Common myeloid progenitor, CD34-positive (primary cell): ENCODE measurements around the gene LDLR.

Experiments
- CTCF ChIA-PET: fragments of 350-600 bp; sonication (Branson Sonifier 250); formaldehyde crosslinking; loops from one replicate; lab custom pipeline; 2021; ENCODE audit warnings: antibody characterized with exemption; lab: Charles Lee
- POLR2A ChIA-PET: fragments of 350-600 bp; sonication (Branson Sonifier 250); formaldehyde crosslinking; loops from one replicate; lab custom pipeline; 2021; ENCODE audit warnings: antibody characterized with exemption; lab: Charles Lee
- DNase-seq, 3 donors: peaks; one replicate each; pipeline versions ENCODE4 v3.0.0 to v3.0.0-alpha.2; 2013
- H3K27ac ChIP-seq, 2 experiments: 1 replicate in 1 of 2; 2 replicates in 1 of 2; pipeline ENCODE4 v1.7.0; 2013; ENCODE audit warnings: inconsistent platforms in 2 of 2, low read length in 2 of 2, mild to moderate bottlenecking in 2 of 2, low read depth in 1 of 2, moderate library complexity in 1 of 2; ENCODE audit not compliant: severe bottlenecking in 2 of 2, insufficient read depth in 1 of 2, poor library complexity in 1 of 2
- H3K27me3 ChIP-seq, 5 experiments: replicated peaks in 2 of 5; 1 replicate in 3 of 5; 2 replicates in 2 of 5; pipeline versions ENCODE4 v1.6.1 to v1.7.0; 2013; ENCODE audit warnings: low read length in 4 of 5, mild to moderate bottlenecking in 2 of 5, moderate library complexity in 2 of 5, inconsistent platforms in 1 of 5; ENCODE audit not compliant: insufficient read depth in 5 of 5, control insufficient read depth in 4 of 5
- H3K36me3 ChIP-seq, 4 experiments: 1 replicate in 2 of 4; 2 replicates in 2 of 4; pipeline versions ENCODE4 v1.6.1 to v1.7.0; 2013; ENCODE audit warnings: low read length in 3 of 4, control low read depth in 1 of 4, mild to moderate bottlenecking in 1 of 4; ENCODE audit not compliant: control insufficient read depth in 4 of 4, insufficient read depth in 4 of 4
- H3K4me1 ChIP-seq, 4 experiments: 1 replicate in 3 of 4; 2 replicates in 1 of 4; pipeline versions ENCODE4 v1.6.1 to v1.7.1; 2013; ENCODE audit warnings: low read length in 3 of 4, mild to moderate bottlenecking in 3 of 4, control low read depth in 1 of 4, inconsistent platforms in 1 of 4, moderate library complexity in 1 of 4; ENCODE audit not compliant: control insufficient read depth in 4 of 4, insufficient read depth in 4 of 4; ENCODE audit errors: control extremely low read depth in 1 of 4
- H3K4me3 ChIP-seq, 7 experiments: 1 replicate in 4 of 7; 2 replicates in 3 of 7; pipeline versions ENCODE4 v1.5.1 to v1.7.0; 2013; ENCODE audit warnings: mild to moderate bottlenecking in 7 of 7, low read length in 6 of 7, moderate library complexity in 6 of 7, inconsistent platforms in 2 of 7, low read depth in 2 of 7, control low read depth in 1 of 7; ENCODE audit not compliant: insufficient read depth in 4 of 7, control insufficient read depth in 1 of 7; ENCODE audit errors: extremely low read depth in 1 of 7
- H3K9me3 ChIP-seq, 5 experiments: 1 replicate in 4 of 5; 2 replicates in 1 of 5; pipeline versions ENCODE4 v1.6.1 to v1.7.1; 2013; ENCODE audit warnings: low read length in 4 of 5, mild to moderate bottlenecking in 2 of 5, inconsistent platforms in 1 of 5, low read depth in 1 of 5, moderate library complexity in 1 of 5; ENCODE audit not compliant: control insufficient read depth in 4 of 5, insufficient read depth in 2 of 5; ENCODE audit errors: control extremely low read depth in 1 of 5
- WGBS: methylation state at CpG from one replicate; pipeline ENCODE4 v1.1.5; 2013; ENCODE audit not compliant: insufficient coverage; 5-methylcytosine and 5-hydroxymethylcytosine counted together

The LDLR gene

GRCh38 chr19:11111117-11111770 is 22.0 kb downstream of the LDLR start:
- Histone ChIP-seq H3K4me3 (no peak overlapping the region), H3K36me3 (peaks cover 13 to 85% (median 65%) of the 10 kb centered on the region in 4 experiments), H3K4me1 (no peaks in the 10 kb centered on the region), H3K9me3 (no peaks in the 10 kb centered on the region), H3K27ac (no peak overlapping the region), H3K27me3 (no peaks in the 10 kb centered on the region)
- WGBS, result 94% methylated on average over 13 of the region's 15 CpGs
- DNase-seq, result no peak
- ChIA-PET CTCF (interaction anchor here (1.1 to 3.1 kb wide), 3 partner anchors 10 to 23 kb away, joined by 4 to 15 read pairs (median 5); no protein-coding TSS in a partner anchor), POLR2A (interaction anchor here (0.8 to 1.2 kb wide), 2 partner anchors 15 to 19 kb away, joined by 3 to 4 read pairs; no protein-coding TSS in a partner anchor)

DNA sequence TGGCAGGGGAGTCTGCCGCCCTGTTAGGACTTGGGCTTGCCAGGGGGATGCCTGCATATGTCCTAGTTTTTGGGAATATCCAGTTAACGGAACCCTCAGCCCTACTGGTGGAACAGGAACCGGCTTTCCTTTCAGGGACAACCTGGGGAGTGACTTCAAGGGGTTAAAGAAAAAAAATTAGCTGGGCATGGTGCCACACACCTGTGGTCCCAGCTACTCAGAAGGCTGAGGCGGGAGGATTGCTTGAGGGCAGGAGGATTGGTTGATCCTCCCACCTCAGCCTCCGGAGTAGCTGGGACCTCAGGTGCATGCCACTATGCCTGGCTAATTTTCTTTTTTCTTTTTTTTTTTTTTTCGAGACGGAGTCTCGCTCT is 22.5 kb downstream of the LDLR start:
- H3K36me3 ChIP-seq, result peaks cover 8 to 85% (median 65%) of the 10 kb centered on the region in 4 experiments
- H3K4me1 ChIP-seq, result no peaks in the 10 kb centered on the region
- no peaks in the 10 kb centered on the region for H3K9me3 ChIP-seq
- POLR2A ChIA-PET, result interaction anchor here (0.6 to 1.2 kb wide), 2 partner anchors 12 to 14 kb away, joined by 3 to 4 read pairs; no protein-coding TSS in a partner anchor
- no peak overlapping the region for H3K27ac ChIP-seq
- CTCF ChIA-PET, result interaction anchor here (1.1 to 3.1 kb wide), 2 partner anchors 14 to 24 kb away, joined by 5 to 15 read pairs; no protein-coding TSS in a partner anchor
- no peaks in the 10 kb centered on the region for H3K27me3 ChIP-seq
- no peak for DNase-seq
- H3K4me3 ChIP-seq, result no peak overlapping the region
- 100% methylated on average over 4 of the region's 8 CpGs for WGBS

DNA sequence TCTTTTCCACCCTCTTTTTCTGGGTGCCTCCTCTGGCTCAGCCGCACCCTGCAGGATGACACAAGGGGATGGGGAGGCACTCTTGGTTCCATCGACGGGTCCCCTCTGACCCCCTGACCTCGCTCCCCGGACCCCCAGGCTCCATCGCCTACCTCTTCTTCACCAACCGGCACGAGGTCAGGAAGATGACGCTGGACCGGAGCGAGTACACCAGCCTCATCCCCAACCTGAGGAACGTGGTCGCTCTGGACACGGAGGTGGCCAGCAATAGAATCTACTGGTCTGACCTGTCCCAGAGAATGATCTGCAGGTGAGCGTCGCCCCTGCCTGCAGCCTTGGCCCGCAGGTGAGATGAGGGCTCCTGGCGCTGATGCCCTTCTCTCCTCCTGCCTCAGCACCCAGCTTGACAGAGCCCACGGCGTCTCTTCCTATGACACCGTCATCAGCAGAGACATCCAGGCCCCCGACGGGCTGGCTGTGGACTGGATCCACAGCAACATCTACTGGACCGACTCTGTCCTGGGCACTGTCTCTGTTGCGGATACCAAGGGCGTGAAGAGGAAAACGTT is 24.0 kb downstream of the LDLR start:
- no peak overlapping the region for H3K4me3 ChIP-seq
- no peak for DNase-seq
- peaks cover 7 to 88% (median 69%) of the 10 kb centered on the region in 4 experiments for H3K36me3 ChIP-seq
- H3K4me1 ChIP-seq, result no peaks in the 10 kb centered on the region
- H3K27me3 ChIP-seq, result no peaks in the 10 kb centered on the region
- H3K27ac ChIP-seq, result no peak overlapping the region
- WGBS, result 96% methylated on average over 26 of the region's 27 CpGs
- ChIA-PET POLR2A (no interaction called here), CTCF (no interaction called here)
- no peaks in the 10 kb centered on the region for H3K9me3 ChIP-seq

- no peaks in the 10 kb centered on the region for H3K9me3 ChIP-seq
- peaks cover 10 to 85% (median 66%) of the 10 kb centered on the region in 4 experiments for H3K36me3 ChIP-seq
- CTCF ChIA-PET, result interaction anchor here (1.3 to 1.7 kb wide), 2 partner anchors 9 to 14 kb away, joined by 3 to 5 read pairs; no protein-coding TSS in a partner anchor
- DNase-seq, result no peak
- POLR2A ChIA-PET, result no interaction called here
- H3K27me3 ChIP-seq, result no peaks in the 10 kb centered on the region
- no peak overlapping the region for H3K4me3 ChIP-seq
- H3K4me1 ChIP-seq, result no peaks in the 10 kb centered on the region
- WGBS, result 94% methylated on average over 3 of the region's 5 CpGs
- no peak overlapping the region for H3K27ac ChIP-seq
Observed at GRCh38 chr19:11115042-11115441, 25.8 kb downstream of the LDLR start.

DNA sequence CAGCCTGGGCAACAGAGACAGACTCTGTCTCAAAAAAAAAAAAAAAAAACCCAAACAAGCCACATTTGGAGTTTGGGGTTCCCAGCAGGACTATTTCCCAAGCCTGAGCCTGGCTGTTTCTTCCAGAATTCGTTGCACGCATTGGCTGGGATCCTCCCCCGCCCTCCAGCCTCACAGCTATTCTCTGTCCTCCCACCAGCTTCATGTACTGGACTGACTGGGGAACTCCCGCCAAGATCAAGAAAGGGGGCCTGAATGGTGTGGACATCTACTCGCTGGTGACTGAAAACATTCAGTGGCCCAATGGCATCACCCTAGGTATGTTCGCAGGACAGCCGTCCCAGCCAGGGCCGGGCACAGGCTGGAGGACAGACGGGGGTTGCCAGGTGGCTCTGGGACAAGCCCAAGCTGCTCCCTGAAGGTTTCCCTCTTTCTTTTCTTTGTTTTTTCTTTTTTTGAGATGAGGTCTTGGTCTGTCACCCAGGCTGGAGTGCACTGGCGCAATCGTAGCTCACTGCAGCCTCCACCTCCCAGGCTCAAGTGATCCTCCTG is 26.7 kb downstream of the LDLR start:
- Histone ChIP-seq H3K4me3 (no peak overlapping the region), H3K4me1 (no peaks in the 10 kb centered on the region), H3K27me3 (no peaks in the 10 kb centered on the region), H3K36me3 (peaks cover 14 to 90% (median 69%) of the 10 kb centered on the region in 4 experiments), H3K9me3 (no peaks in the 10 kb centered on the region), H3K27ac (no peak overlapping the region)
- 96% methylated on average over 9 of the region's 11 CpGs for WGBS
- CTCF ChIA-PET, result interaction anchor here (1.3 to 1.7 kb wide), 2 partner anchors 8 to 13 kb away, joined by 3 to 5 read pairs; no protein-coding TSS in a partner anchor
- no peak for DNase-seq
- POLR2A ChIA-PET, result interaction anchor here (0.6 kb wide), 1 partner anchor 37 kb away, joined by 3 read pairs; no protein-coding TSS in a partner anchor

DNA sequence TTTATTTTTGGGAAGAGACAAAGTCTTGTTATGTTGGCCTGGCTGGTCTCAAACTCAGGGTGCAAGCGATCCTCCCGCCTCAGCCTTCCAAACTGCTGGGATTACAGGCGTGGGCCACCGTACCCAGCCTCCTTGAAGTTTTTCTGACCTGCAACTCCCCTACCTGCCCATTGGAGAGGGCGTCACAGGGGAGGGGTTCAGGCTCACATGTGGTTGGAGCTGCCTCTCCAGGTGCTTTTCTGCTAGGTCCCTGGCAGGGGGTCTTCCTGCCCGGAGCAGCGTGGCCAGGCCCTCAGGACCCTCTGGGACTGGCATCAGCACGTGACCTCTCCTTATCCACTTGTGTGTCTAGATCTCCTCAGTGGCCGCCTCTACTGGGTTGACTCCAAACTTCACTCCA is 27.2 kb downstream of the LDLR start:
- 100% methylated on average over 8 of the region's 9 CpGs for WGBS
- POLR2A ChIA-PET, result interaction anchor here (0.6 kb wide), 1 partner anchor 37 kb away, joined by 3 read pairs; no protein-coding TSS in a partner anchor
- H3K36me3 ChIP-seq, result peaks cover 14 to 87% (median 70%) of the 10 kb centered on the region in 4 experiments
- DNase-seq, result no peak
- H3K9me3 ChIP-seq, result no peaks in the 10 kb centered on the region
- no peaks in the 10 kb centered on the region for H3K27me3 ChIP-seq
- no peaks in the 10 kb centered on the region for H3K4me1 ChIP-seq
- CTCF ChIA-PET, result interaction anchor here (1.7 kb wide), 1 partner anchor 13 kb away, joined by 5 read pairs; no protein-coding TSS in a partner anchor
- H3K27ac ChIP-seq, result no peak overlapping the region
- H3K4me3 ChIP-seq, result no peak overlapping the region
